IMR-90 (cell line): ENCODE measurements around the gene TCF4. TPM values are rescaled to one million over a fixed set of nuclear protein-coding genes. Genes with fewer than 3 reads are reported as not detected.

Source experiments
- ATAC-seq: fragments of 200-7000 bp; cut with Tn5 transposase; 2 replicates; pipeline ENCODE4 v1.9.1; 2020; ENCODE audit warnings: low read depth, mild to moderate bottlenecking, moderate library complexity
- BruUV-seq: library from RNA; stranded (reverse); fragments of 400-500 nt; replicated peaks from 2 replicates; lab custom pipeline; 2021; lab: Mats Ljungman, UMichigan
- CTCF ChIA-PET: fragments of 300-600 bp; formaldehyde crosslinking; extraction: SDS; loops from one replicate; lab custom pipeline; 2021; ENCODE audit warnings: antibody characterized with exemption; lab: Yijun Ruan, JAX
- POLR2A ChIA-PET: fragments of 300-600 bp; sonication (Branson Sonifier 250); formaldehyde crosslinking; loops from one replicate; lab custom pipeline; 2022; ENCODE audit warnings: antibody characterized with exemption; ENCODE audit not compliant: unreplicated experiment; lab: Charles Lee
- DNase-seq: peaks from one replicate; pipeline ENCODE4 v3.0.0; 2013
- H2AFZ ChIP-seq: replicated peaks from 2 replicates; pipeline ENCODE3; 2013; ENCODE audit warnings: low read length, mild to moderate bottlenecking; ENCODE audit not compliant: poor library complexity
- H2AK5ac ChIP-seq: 2 replicates; pipeline ENCODE4 v1.6.1; 2013; ENCODE audit warnings: low read depth, low read length, inconsistent platforms
- H2AK9ac ChIP-seq: replicated peaks from 2 replicates; pipeline ENCODE3; 2013; ENCODE audit warnings: mild to moderate bottlenecking, low read depth, low read length, moderate library complexity; ENCODE audit not compliant: poor library complexity
- H2BK120ac ChIP-seq: 2 replicates; pipeline ENCODE4 v1.6.1; 2013; ENCODE audit warnings: low read depth, low read length, inconsistent platforms
- H2BK15ac ChIP-seq: 3 replicates; pipeline ENCODE4 v1.6.1; 2013; ENCODE audit warnings: low read depth, low read length, inconsistent platforms
- H2BK20ac ChIP-seq: 2 replicates; pipeline ENCODE4 v1.6.1; 2013; ENCODE audit warnings: low read depth, mild to moderate bottlenecking, inconsistent platforms, low read length, moderate library complexity
- H2BK5ac ChIP-seq: 2 replicates; pipeline ENCODE4 v1.6.1; 2013; ENCODE audit warnings: mild to moderate bottlenecking, low read depth, low read length, inconsistent platforms; ENCODE audit not compliant: poor library complexity, severe bottlenecking
- H3K14ac ChIP-seq: replicated peaks from 2 replicates; pipeline ENCODE4 v1.6.1; 2013; ENCODE audit warnings: low read depth, low read length, inconsistent platforms
- H3K18ac ChIP-seq: 2 replicates; pipeline ENCODE4 v1.6.1; 2013; ENCODE audit warnings: low read depth, low read length, control low read depth
- H3K23ac ChIP-seq: 2 replicates; pipeline ENCODE4 v1.6.1; 2013; ENCODE audit warnings: low read depth, low read length, inconsistent platforms
- H3K27ac ChIP-seq: 2 replicates; pipeline ENCODE4 v1.5.1; 2013; ENCODE audit warnings: mild to moderate bottlenecking, control low read depth, low read length; ENCODE audit not compliant: insufficient read depth
- H3K27me3 ChIP-seq: 2 replicates; pipeline ENCODE4 v1.6.1; 2013; ENCODE audit warnings: low read length; ENCODE audit not compliant: control insufficient read depth, insufficient read depth
- H3K36me3 ChIP-seq: 2 replicates; pipeline ENCODE4 v1.6.1; 2013; ENCODE audit warnings: low read length, mixed read lengths; ENCODE audit not compliant: control insufficient read depth, insufficient read depth
- H3K4ac ChIP-seq: 2 replicates; pipeline ENCODE4 v1.6.1; 2013; ENCODE audit warnings: low read depth, low read length, inconsistent platforms
- H3K4me1 ChIP-seq: 2 replicates; pipeline ENCODE4 v1.6.1; 2013; ENCODE audit warnings: low read length, mixed read lengths; ENCODE audit not compliant: control insufficient read depth, insufficient read depth
- H3K4me2 ChIP-seq: 2 replicates; pipeline ENCODE4 v1.6.1; 2013; ENCODE audit warnings: low read depth, mild to moderate bottlenecking, control low read depth, low read length, moderate library complexity
- H3K4me3 ChIP-seq: 2 replicates; pipeline ENCODE4 v1.5.1; 2013; ENCODE audit warnings: low read depth, mild to moderate bottlenecking, control low read depth, low read length, moderate library complexity; ENCODE audit not compliant: insufficient read depth
- H3K56ac ChIP-seq: 2 replicates; pipeline ENCODE4 v1.6.1; 2013; ENCODE audit warnings: low read length, inconsistent platforms; ENCODE audit not compliant: insufficient read depth; ENCODE audit errors: extremely low read depth
- H3K79me1 ChIP-seq, 2 experiments: 2 replicates each; pipeline ENCODE4 v1.6.1; 2013; ENCODE audit warnings: low read length in 2 of 2, inconsistent platforms in 1 of 2, low read depth in 1 of 2
- H3K9ac ChIP-seq: 2 replicates; pipeline ENCODE4 v1.6.1; 2013; ENCODE audit warnings: low read depth, low read length, control low read depth
- H3K9me1 ChIP-seq: 2 replicates; pipeline ENCODE4 v1.6.1; 2013; ENCODE audit warnings: low read length, inconsistent platforms; ENCODE audit not compliant: insufficient read depth
- H3K9me3 ChIP-seq: 2 replicates; pipeline ENCODE4 v1.6.1; 2013; ENCODE audit warnings: low read length; ENCODE audit not compliant: control insufficient read depth, insufficient read depth
- H4K20me1 ChIP-seq: 2 replicates; pipeline ENCODE4 v1.6.1; 2013; ENCODE audit warnings: low read length, inconsistent platforms; ENCODE audit not compliant: insufficient read depth
- H4K5ac ChIP-seq: 2 replicates; pipeline ENCODE4 v1.6.1; 2013; ENCODE audit warnings: mild to moderate bottlenecking, low read depth, low read length, control low read depth
- H4K8ac ChIP-seq, 2 experiments: 2 replicates each; pipeline ENCODE4 v1.6.1; 2013; ENCODE audit warnings: low read depth in 2 of 2, low read length in 2 of 2, control low read depth in 1 of 2, inconsistent platforms in 1 of 2
- H4K91ac ChIP-seq: 2 replicates; pipeline ENCODE4 v1.6.1; 2013; ENCODE audit warnings: low read depth, low read length, inconsistent platforms; ENCODE audit not compliant: insufficient read depth
- BHLHE40 ChIP-seq: fragments of 150-350 bp; IDR thresholded peaks from 2 replicates; pipeline ENCODE4 v1.6.1; 2016; ENCODE audit warnings: mild to moderate bottlenecking, low read depth, low read length
- CEBPB ChIP-seq: IDR thresholded peaks from 2 replicates; pipeline ENCODE4 v1.6.1; 2012; ENCODE audit warnings: low read depth, low read length, improper control_type of control experiment
- FOS ChIP-seq: fragments of 150-350 bp; IDR thresholded peaks from 2 replicates; pipeline ENCODE4 v1.6.1; 2016; ENCODE audit warnings: low read depth, low read length
- MAFK ChIP-seq: IDR thresholded peaks from 2 replicates; pipeline ENCODE4 v1.6.1; 2012; ENCODE audit warnings: low read depth, low read length, improper control_type of control experiment
- MAZ ChIP-seq: IDR thresholded peaks from 2 replicates; pipeline ENCODE4 v1.6.1; 2012; ENCODE audit warnings: low read depth, mild to moderate bottlenecking, low read length, improper control_type of control experiment, moderate library complexity, borderline replicate concordance
- POLR2A ChIP-seq: IDR thresholded peaks from 2 replicates; pipeline ENCODE4 v1.6.1; 2012; ENCODE audit warnings: mild to moderate bottlenecking, low read depth, low read length
- RAD21 ChIP-seq: IDR thresholded peaks from 2 replicates; pipeline ENCODE4 v1.6.1; 2012; ENCODE audit warnings: low read length, improper control_type of control experiment
- RCOR1 ChIP-seq: IDR thresholded peaks from 2 replicates; pipeline ENCODE4 v1.6.1; 2012; ENCODE audit warnings: mild to moderate bottlenecking, low read length, improper control_type of control experiment; ENCODE audit not compliant: insufficient replicate concordance
- RFX5 ChIP-seq: IDR thresholded peaks from 2 replicates; pipeline ENCODE4 v1.8.0; 2012; ENCODE audit warnings: low read depth, mild to moderate bottlenecking, low read length, moderate library complexity
- WGBS, 2 experiments: methylation state at CpG; one replicate each; pipeline versions ENCODE4 v1.1.5 to v1.1.7; 2013; ENCODE audit warnings: missing lambda C conversion rate in 2 of 2; ENCODE audit not compliant: insufficient read length in 1 of 2; ENCODE audit errors: extremely low coverage in 2 of 2; 5-methylcytosine and 5-hydroxymethylcytosine counted together
- dilution Hi-C: fragments of 300-500 bp; cut with HindIII; formaldehyde crosslinking; loops from one replicate; pipeline ENCODE4 v1.14.3; 2018; ENCODE audit warnings: low sequenced_read_pairs; ENCODE audit not compliant: unreplicated experiment
- in situ Hi-C: fragments of 300-500 bp; cut with MboI; formaldehyde crosslinking; loops from 3 replicates; pipeline ENCODE4 v1.14.3; 2019; ENCODE audit warnings: low sequenced_read_pairs, inconsistent platforms, mixed read lengths
- intact Hi-C: fragments of 100-400 bp; cut with micrococcal nuclease; formaldehyde crosslinking; loops from 2 replicates; pipeline ENCODE4 v1.10.0; 2022
- polyA plus RNA-seq, 3 experiments: library from polyadenylated mRNA; depleted of rRNA; stranded (reverse); fragments of >200 nt; gene quantifications; 2 replicates each; pipeline ENCODE4 v1.2.3, GENCODE V29; 2012; ENCODE audit warnings: low replicate concordance in 1 of 3
- total RNA-seq: library from RNA; depleted of rRNA; stranded (reverse); fragments of >200 nt; gene quantifications from 2 replicates; pipeline ENCODE4 v1.2.3, GENCODE V29; 2012
- TF ChIP-seq, protein P1 (sequence below): fragments of 150-350 bp; IDR thresholded peaks from 2 replicates; pipeline ENCODE4 v1.6.1; 2016; ENCODE audit warnings: low read depth, mild to moderate bottlenecking, low read length, moderate library complexity, borderline replicate concordance

The TCF4 gene
- total and polyA plus RNA-seq, 2 of the 4 experiments (the other 2 are of a cell fraction): 30.0 to 87.1 TPM

DNA sequence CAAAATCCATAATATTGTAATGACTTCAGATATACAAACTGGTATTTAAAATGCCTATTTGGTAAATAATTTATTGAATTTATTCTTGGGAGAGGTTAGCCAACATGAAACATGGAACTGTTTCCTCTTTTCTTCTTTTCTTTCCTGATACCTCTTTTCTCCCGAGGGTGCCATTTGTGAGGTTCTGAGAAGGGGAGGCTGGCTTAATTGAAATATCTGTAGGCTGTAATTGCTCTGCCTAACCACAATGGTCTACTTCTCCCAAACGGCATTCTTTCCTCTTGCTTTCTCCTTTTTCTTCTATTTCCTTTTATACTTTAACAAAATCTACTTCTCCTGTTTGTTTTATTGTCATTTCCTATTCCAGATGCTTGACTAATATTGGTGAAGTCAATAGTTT is 114.9 kb downstream of the TCF4 start:
- H2BK120ac ChIP-seq: no peak overlapping the region
- ATAC-seq: no peak
- H3K18ac ChIP-seq: no peak overlapping the region
- H3K4me3 ChIP-seq: no peak overlapping the region
- no peak overlapping the region for H3K4me2 ChIP-seq
- no peak overlapping the region for H2AFZ ChIP-seq
- DNase-seq: no peak
- WGBS, 2 experiments: 100% methylated on average over 1 of the region's 2 CpGs; no CpG with 5 or more reads in 1 of the 2 experiments
- no peak overlapping the region for H3K4ac ChIP-seq
- dilution Hi-C loops: no loop called here
- TF ChIP-seq CEBPB (no peak), MAZ (no peak), MAFK (no peak), RAD21 (no peak), RFX5 (no peak), FOS (no peak), BHLHE40 (no peak), RCOR1 (no peak), POLR2A (no peak)
- TF ChIP-seq, protein P1, sequence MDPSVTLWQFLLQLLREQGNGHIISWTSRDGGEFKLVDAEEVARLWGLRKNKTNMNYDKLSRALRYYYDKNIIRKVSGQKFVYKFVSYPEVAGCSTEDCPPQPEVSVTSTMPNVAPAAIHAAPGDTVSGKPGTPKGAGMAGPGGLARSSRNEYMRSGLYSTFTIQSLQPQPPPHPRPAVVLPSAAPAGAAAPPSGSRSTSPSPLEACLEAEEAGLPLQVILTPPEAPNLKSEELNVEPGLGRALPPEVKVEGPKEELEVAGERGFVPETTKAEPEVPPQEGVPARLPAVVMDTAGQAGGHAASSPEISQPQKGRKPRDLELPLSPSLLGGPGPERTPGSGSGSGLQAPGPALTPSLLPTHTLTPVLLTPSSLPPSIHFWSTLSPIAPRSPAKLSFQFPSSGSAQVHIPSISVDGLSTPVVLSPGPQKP: no peak
- no peaks in the 10 kb centered on the region for H3K4me1 ChIP-seq
- ChIA-PET CTCF (no interaction called here), POLR2A (no interaction called here)
- no peak overlapping the region for H3K27ac ChIP-seq
- H4K8ac ChIP-seq: 0 out of 4 replicates have a peak overlapping the region, but pooled peaks of 1 of the 2 experiments have one; percentile 3
- H2BK5ac ChIP-seq: no peak overlapping the region
- no peaks in the 10 kb centered on the region for H3K27me3 ChIP-seq
- H3K23ac ChIP-seq: no peak overlapping the region
- in situ Hi-C loops: no loop called here
- no TSS peak for BruUV-seq
- intact Hi-C loops: no loop called here
- H4K20me1 ChIP-seq: no peaks in the 10 kb centered on the region; the same call in 1 of the 2 replicates
- H3K79me1 ChIP-seq: peaks cover 25 to 66% of the 10 kb centered on the region in 2 experiments
- no peak overlapping the region for H2BK20ac ChIP-seq
- no peak overlapping the region for H2AK5ac ChIP-seq
- H3K9me1 ChIP-seq: no peaks in the 10 kb centered on the region; the same call in none of the 2 replicates
- no peak overlapping the region for H3K56ac ChIP-seq
- H3K9me3 ChIP-seq: no peaks in the 10 kb centered on the region
- no peak overlapping the region for H2BK15ac ChIP-seq
- H4K91ac ChIP-seq: no peak overlapping the region
- H4K5ac ChIP-seq: no peak overlapping the region
- H2AK9ac ChIP-seq: no peak overlapping the region
- H3K14ac ChIP-seq: no peak overlapping the region
- H3K36me3 ChIP-seq: no peaks in the 10 kb centered on the region; the same call in 1 of the 2 replicates
- H3K9ac ChIP-seq: no peak overlapping the region
